Skeletal muscle satellite cell (primary cell): Measurements from ENCODE around the gene DOCK3.
A peak's percentile ranks its signal among the peaks of the same experiment; 100 is the strongest.
"Not testable (repeated sequence)": the region's sequence is repeated elsewhere in the genome, so short reads cannot be mapped to it uniquely, and the experiment has no call there.

ENCODE experiments used
- H3K27me3 ChIP-seq: 2 replicates; pipeline ENCODE4 v1.7.0; 2013; ENCODE audit warnings: low read length; ENCODE audit not compliant: control insufficient read depth, insufficient read depth
- H3K36me3 ChIP-seq: 2 replicates; pipeline ENCODE4 v1.7.0; 2013; ENCODE audit warnings: mild to moderate bottlenecking, control low read depth, low read length; ENCODE audit not compliant: insufficient read depth
- H3K4me1 ChIP-seq: 2 replicates; pipeline ENCODE4 v1.7.0; 2013; ENCODE audit warnings: low read length; ENCODE audit not compliant: control insufficient read depth, insufficient read depth
- H3K4me2 ChIP-seq: 2 replicates; pipeline ENCODE4 v1.7.0; 2013; ENCODE audit warnings: mild to moderate bottlenecking, low read length
- H3K4me3 ChIP-seq: 2 replicates; pipeline ENCODE4 v1.7.0; 2013; ENCODE audit warnings: low read length
- H3K9ac ChIP-seq: 2 replicates; pipeline ENCODE4 v1.7.0; 2013; ENCODE audit warnings: mild to moderate bottlenecking, low read depth, low read length, moderate library complexity
- H3K9me3 ChIP-seq: replicated peaks from 2 replicates; pipeline ENCODE4 v1.7.0; 2013; ENCODE audit warnings: mild to moderate bottlenecking, control low read depth, low read length

Gene DOCK3

GRCh38 chr3:50913260-50913659 is 238.5 kb downstream of the DOCK3 start:
- H3K9me3 ChIP-seq = no peaks in the 10 kb centered on the region
- H3K4me1 ChIP-seq = no peaks in the 10 kb centered on the region
- H3K4me3 ChIP-seq = no peak overlapping the region
- H3K4me2 ChIP-seq = no peak overlapping the region
- H3K36me3 ChIP-seq = no peaks in the 10 kb centered on the region
- H3K27me3 ChIP-seq = no peaks in the 10 kb centered on the region
- H3K9ac ChIP-seq = no peak overlapping the region

- not testable (repeated sequence) for H3K36me3 ChIP-seq, H3K4me1 ChIP-seq, H3K9me3 ChIP-seq, H3K4me2 ChIP-seq, H3K4me3 ChIP-seq, H3K27me3 ChIP-seq, H3K9ac ChIP-seq
Observed at GRCh38 chr3:50922071-50922470, 247.3 kb downstream of the DOCK3 start.

GRCh38 chr3:50923955-50924354 is 249.2 kb downstream of the DOCK3 start:
- Histone ChIP-seq H3K4me1 (no peaks in the 10 kb centered on the region), H3K9me3 (no peaks in the 10 kb centered on the region), H3K4me3 (no peak overlapping the region), H3K36me3 (no peaks in the 10 kb centered on the region), H3K4me2 (no peak overlapping the region), H3K9ac (no peak overlapping the region), H3K27me3 (peaks cover 3% of the 10 kb centered on the region)

DNA sequence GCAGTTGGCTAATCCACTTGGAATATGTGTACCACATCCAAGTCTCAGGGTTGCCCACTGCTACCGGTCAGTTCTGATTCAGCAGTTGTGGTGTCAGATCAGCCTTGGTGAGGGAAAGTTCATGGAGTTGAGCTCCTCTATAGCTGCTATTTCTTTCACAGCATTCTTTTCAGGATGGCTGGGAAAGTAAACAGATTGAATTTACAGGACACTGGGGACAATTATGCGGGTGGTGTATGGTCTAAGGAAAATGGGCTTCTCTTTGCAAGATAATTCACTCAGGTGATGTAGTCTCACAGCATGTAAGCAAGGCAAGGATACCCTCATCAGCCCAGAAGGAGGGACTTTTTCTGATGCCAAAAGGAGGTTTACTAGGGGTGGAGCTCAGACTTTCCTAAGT is 249.9 kb downstream of the DOCK3 start:
- Histone ChIP-seq H3K4me3 (no peak overlapping the region), H3K27me3 (peaks cover 3% of the 10 kb centered on the region), H3K4me2 (no peak overlapping the region), H3K4me1 (no peaks in the 10 kb centered on the region), H3K9me3 (no peaks in the 10 kb centered on the region), H3K36me3 (no peaks in the 10 kb centered on the region), H3K9ac (no peak overlapping the region)

GRCh38 chr3:50926868-50927267 is 252.1 kb downstream of the DOCK3 start:
- H3K9me3 ChIP-seq = no peaks in the 10 kb centered on the region
- peaks cover 3% of the 10 kb centered on the region for H3K27me3 ChIP-seq
- H3K4me3 ChIP-seq = no peak overlapping the region
- H3K4me2 ChIP-seq = no peak overlapping the region
- no peaks in the 10 kb centered on the region for H3K4me1 ChIP-seq
- no peak overlapping the region for H3K9ac ChIP-seq
- no peaks in the 10 kb centered on the region for H3K36me3 ChIP-seq

DNA sequence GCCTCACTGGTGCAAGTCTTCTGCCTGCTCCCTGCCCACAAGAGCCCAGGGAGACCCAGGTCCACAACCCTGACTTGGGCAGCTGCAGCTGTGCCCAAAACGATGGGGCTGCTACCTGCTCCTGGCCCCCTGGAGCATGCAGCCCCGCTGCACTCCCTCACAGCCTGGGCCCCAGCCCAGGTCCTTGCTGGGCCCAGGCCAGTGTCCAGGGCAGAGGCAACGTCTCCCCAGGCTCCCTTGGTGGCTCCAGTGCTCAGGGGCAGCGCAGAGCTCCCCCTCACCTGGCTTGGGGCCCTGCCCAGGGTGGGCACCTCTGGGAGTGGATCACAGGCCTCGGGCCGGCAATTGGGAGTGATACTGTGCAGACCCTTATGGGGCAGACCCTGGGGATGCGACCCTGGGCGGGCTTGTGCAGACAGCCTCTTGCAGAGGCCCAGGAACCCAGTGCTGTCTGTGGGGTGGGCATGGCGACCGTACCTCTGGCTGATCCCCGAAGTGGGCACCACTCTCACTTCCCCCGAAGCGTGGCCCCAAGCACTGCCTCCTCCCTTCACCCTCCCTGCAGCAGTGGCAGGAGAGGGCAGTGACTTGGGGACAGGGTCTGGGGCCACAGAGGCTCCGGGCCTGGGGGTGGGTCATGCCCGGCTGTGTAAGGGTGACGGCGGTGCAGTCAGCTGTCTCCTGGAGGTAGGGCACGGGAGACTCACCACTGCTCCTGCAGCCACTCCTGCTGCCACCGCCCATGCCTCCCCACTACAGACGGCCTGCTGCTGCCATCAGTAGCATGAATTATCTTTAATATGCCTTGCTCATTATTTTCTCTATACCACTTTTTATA is 255.9 kb downstream of the DOCK3 start:
- H3K4me3 ChIP-seq = no peak overlapping the region
- H3K4me2 ChIP-seq = no peak overlapping the region
- H3K27me3 ChIP-seq = peaks cover 3% of the 10 kb centered on the region
- no peaks in the 10 kb centered on the region for H3K9me3 ChIP-seq
- H3K36me3 ChIP-seq = no peaks in the 10 kb centered on the region
- H3K4me1 ChIP-seq = no peaks in the 10 kb centered on the region
- H3K9ac ChIP-seq = no peak overlapping the region

GRCh38 chr3:50932918-50933317 is 258.2 kb downstream of the DOCK3 start:
- H3K4me2 ChIP-seq, H3K4me1 ChIP-seq, H3K9me3 ChIP-seq, H3K9ac ChIP-seq, H3K4me3 ChIP-seq, H3K27me3 ChIP-seq, H3K36me3 ChIP-seq: not testable (repeated sequence)

DNA sequence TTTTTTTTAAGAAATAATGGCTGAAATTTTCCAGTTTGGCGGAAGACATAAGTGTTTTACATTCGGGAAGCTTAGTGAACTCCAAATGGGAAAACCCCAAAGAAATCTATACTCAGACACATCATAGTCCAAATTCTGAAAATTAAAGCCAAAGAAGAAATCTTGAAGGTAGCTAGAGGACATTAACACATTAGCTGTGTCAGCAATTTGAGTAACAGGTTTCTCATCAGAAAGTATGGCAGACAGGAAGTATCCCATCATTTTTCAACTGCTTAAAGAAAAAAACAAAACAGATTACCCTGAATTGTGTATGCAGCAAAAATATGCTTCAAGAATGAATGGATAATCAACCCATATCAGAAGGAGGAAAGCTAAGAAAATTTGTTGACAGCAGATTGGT is 261.7 kb downstream of the DOCK3 start:
- no peaks in the 10 kb centered on the region for H3K4me1 ChIP-seq
- H3K4me3 ChIP-seq = no peak overlapping the region
- no peaks in the 10 kb centered on the region for H3K9me3 ChIP-seq
- H3K36me3 ChIP-seq = no peaks in the 10 kb centered on the region
- H3K4me2 ChIP-seq = no peak overlapping the region
- no peaks in the 10 kb centered on the region for H3K27me3 ChIP-seq
- H3K9ac ChIP-seq = no peak overlapping the region

DNA sequence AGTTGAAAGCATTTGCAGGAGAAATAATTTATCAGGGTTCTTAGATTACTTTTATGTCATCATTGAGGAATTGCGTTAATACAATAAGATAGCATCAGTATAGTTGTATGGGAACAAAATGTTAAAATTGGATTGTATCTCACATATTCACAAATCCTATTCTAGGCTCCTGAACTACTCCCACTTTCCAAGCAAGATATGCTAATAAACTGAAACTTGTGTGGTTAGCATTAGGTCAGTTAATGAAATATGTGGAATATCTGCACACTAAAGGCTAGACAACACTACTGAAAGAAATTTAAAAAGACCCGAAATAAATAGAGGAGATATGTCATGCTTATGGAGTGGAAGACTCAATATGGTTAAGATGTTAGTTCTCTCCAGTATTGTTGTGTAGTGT is 272.7 kb downstream of the DOCK3 start:
- no peak overlapping the region for H3K9ac ChIP-seq
- H3K27me3 ChIP-seq = no peaks in the 10 kb centered on the region
- no peaks in the 10 kb centered on the region for H3K9me3 ChIP-seq
- H3K4me1 ChIP-seq = no peaks in the 10 kb centered on the region
- H3K36me3 ChIP-seq = no peaks in the 10 kb centered on the region
- H3K4me2 ChIP-seq = no peak overlapping the region
- H3K4me3 ChIP-seq = no peak overlapping the region

- Histone ChIP-seq H3K36me3 (no peaks in the 10 kb centered on the region), H3K9me3 (no peaks in the 10 kb centered on the region), H3K9ac (no peak overlapping the region), H3K4me3 (no peak overlapping the region), H3K27me3 (no peaks in the 10 kb centered on the region), H3K4me1 (no peaks in the 10 kb centered on the region), H3K4me2 (peak overlapping the region; percentile 44)
Observed at GRCh38 chr3:50950591-50950990, 275.9 kb downstream of the DOCK3 start.

- Histone ChIP-seq H3K4me2 (no peak overlapping the region), H3K9ac (no peak overlapping the region), H3K9me3 (no peaks in the 10 kb centered on the region), H3K4me3 (no peak overlapping the region), H3K4me1 (no peaks in the 10 kb centered on the region), H3K36me3 (no peaks in the 10 kb centered on the region), H3K27me3 (no peaks in the 10 kb centered on the region)
Observed at GRCh38 chr3:50953825-50954414, 279.2 kb downstream of the DOCK3 start.

DNA sequence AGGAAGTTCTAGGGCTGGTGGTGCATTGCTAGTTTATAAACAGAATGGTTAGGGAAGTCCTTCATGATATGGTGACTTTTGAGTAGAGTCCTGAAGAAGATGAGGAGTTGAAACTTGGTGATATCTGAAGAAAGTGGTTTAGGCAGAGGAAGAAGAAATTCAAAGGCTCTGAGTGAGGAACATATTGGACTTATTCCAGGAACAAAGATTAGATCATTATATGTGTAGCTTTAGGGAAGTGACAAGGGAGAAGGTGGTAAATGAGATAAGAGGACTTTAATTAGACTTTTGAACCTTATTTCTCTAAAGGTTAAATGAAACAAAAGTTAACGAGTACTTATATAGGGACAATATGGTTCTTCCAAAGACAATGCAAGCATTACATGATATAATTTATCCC is 286.7 kb downstream of the DOCK3 start:
- no peaks in the 10 kb centered on the region for H3K4me1 ChIP-seq
- H3K9me3 ChIP-seq = no peaks in the 10 kb centered on the region
- H3K36me3 ChIP-seq = no peaks in the 10 kb centered on the region
- no peak overlapping the region for H3K4me3 ChIP-seq
- no peak overlapping the region for H3K9ac ChIP-seq
- H3K27me3 ChIP-seq = no peaks in the 10 kb centered on the region
- H3K4me2 ChIP-seq = no peak overlapping the region
